ENCODE results near the gene KCNG2. TPM values are rescaled to one million over a fixed set of nuclear protein-coding genes. Genes with fewer than 3 reads are reported as not detected.

Gene KCNG2
- total RNA-seq, 1 donor from 2014 or later = 0.46 TPM

GRCh38 chr18:79870301-79871025 lies 72.7 kb downstream of the KCNG2 start:
- H3K27ac ChIP-seq = no peak overlapping the region

GRCh38 chr18:79871026-79871390 lies 73.3 kb downstream of the KCNG2 start:
- no peaks in the 10 kb centered on the region for H3K4me1 ChIP-seq
- intact Hi-C loops (cut with DNase I) = no loop called here
- no peaks in the 10 kb centered on the region for H3K36me3 ChIP-seq
- no peak overlapping the region for H3K27ac ChIP-seq
- DNase-seq = peak; percentile 55
- ATAC-seq = no peak
- TF ChIP-seq CTCF (IDR thresholded peaks at IDR 0.05) = no peak
- H3K4me3 ChIP-seq = no peak overlapping the region
- H3K27me3 ChIP-seq = peaks cover 13% of the 10 kb centered on the region
- H3K9me3 ChIP-seq = no peaks in the 10 kb centered on the region

More at GRCh38 chr18:79870301-79871025, 72.7 kb downstream of the KCNG2 start:
- Histone ChIP-seq H3K4me1 (no peaks in the 10 kb centered on the region), H3K9me3 (no peaks in the 10 kb centered on the region), H3K27me3 (peaks cover 13% of the 10 kb centered on the region), H3K36me3 (no peaks in the 10 kb centered on the region), H3K4me3 (no peak overlapping the region)
- intact Hi-C loops (cut with DNase I) = no loop called here
- TF ChIP-seq CTCF (IDR thresholded peaks at IDR 0.05) = no peak
- no peak for ATAC-seq
- DNase-seq = peak; percentile 52

- H3K27ac ChIP-seq = no peak overlapping the region
- DNase-seq = peak; percentile 57
- intact Hi-C loops (cut with DNase I) = no loop called here
Observed at GRCh38 chr18:79871481-79872091, 73.8 kb downstream of the KCNG2 start.

GRCh38 chr18:79872527-79873444 lies 75.0 kb downstream of the KCNG2 start:
- no peaks in the 10 kb centered on the region for H3K4me1 ChIP-seq
- no peak overlapping the region for H3K4me3 ChIP-seq
- H3K27me3 ChIP-seq = peaks cover 13% of the 10 kb centered on the region
- no peaks in the 10 kb centered on the region for H3K9me3 ChIP-seq
- no peaks in the 10 kb centered on the region for H3K36me3 ChIP-seq
- no peak overlapping the region for H3K27ac ChIP-seq
- DNase-seq = peak; percentile 57
- intact Hi-C loops (cut with DNase I) = no loop called here
- TF ChIP-seq CTCF (IDR thresholded peaks at IDR 0.05) = no peak
- ATAC-seq = peak; percentile 26

More at GRCh38 chr18:79871481-79872091, 73.8 kb downstream of the KCNG2 start:
- no peak for ATAC-seq
- TF ChIP-seq CTCF (IDR thresholded peaks at IDR 0.05) = no peak
- peaks cover 13% of the 10 kb centered on the region for H3K27me3 ChIP-seq
- H3K9me3 ChIP-seq = no peaks in the 10 kb centered on the region
- H3K4me3 ChIP-seq = no peak overlapping the region
- H3K36me3 ChIP-seq = no peaks in the 10 kb centered on the region
- no peaks in the 10 kb centered on the region for H3K4me1 ChIP-seq

GRCh38 chr18:79873449-79874110 lies 75.8 kb downstream of the KCNG2 start:
- H3K9me3 ChIP-seq = no peaks in the 10 kb centered on the region
- H3K36me3 ChIP-seq = no peaks in the 10 kb centered on the region
- no peaks in the 10 kb centered on the region for H3K4me1 ChIP-seq
- no peak overlapping the region for H3K4me3 ChIP-seq
- TF ChIP-seq CTCF (IDR thresholded peaks at IDR 0.05) = no peak
- intact Hi-C loops (cut with DNase I) = no loop called here
- ATAC-seq = no peak
- no peak for DNase-seq
- H3K27me3 ChIP-seq = peaks cover 13% of the 10 kb centered on the region
- no peak overlapping the region for H3K27ac ChIP-seq
